ENCODE data around the gene SLC4A3.

DNA sequence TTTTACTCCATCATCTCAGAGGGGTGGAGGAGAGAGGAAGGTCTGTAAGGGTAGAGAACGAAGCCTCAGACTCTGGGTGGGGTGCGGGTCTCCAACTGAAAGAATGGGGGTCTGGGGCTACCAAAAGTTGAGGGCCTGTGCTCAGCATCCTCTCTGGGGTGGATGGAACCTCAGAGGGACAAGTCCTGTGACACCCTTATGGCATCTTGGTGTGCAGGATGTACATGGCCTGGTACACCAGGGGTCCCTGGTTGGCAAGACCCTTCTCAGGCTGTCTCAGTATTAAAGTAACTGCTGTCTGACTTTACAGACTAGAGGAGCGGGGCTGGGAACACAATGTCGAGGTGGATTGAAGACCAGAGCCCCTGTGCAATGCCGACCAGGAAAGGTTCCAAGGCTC lies 2.3 kb upstream of the SLC4A3 start:
- TF ChIP-seq, protein P1, sequence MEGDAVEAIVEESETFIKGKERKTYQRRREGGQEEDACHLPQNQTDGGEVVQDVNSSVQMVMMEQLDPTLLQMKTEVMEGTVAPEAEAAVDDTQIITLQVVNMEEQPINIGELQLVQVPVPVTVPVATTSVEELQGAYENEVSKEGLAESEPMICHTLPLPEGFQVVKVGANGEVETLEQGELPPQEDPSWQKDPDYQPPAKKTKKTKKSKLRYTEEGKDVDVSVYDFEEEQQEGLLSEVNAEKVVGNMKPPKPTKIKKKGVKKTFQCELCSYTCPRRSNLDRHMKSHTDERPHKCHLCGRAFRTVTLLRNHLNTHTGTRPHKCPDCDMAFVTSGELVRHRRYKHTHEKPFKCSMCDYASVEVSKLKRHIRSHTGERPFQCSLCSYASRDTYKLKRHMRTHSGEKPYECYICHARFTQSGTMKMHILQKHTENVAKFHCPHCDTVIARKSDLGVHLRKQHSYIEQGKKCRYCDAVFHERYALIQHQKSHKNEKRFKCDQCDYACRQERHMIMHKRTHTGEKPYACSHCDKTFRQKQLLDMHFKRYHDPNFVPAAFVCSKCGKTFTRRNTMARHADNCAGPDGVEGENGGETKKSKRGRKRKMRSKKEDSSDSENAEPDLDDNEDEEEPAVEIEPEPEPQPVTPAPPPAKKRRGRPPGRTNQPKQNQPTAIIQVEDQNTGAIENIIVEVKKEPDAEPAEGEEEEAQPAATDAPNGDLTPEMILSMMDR (IDR thresholded peaks at IDR 0.05): no peak
- TF ChIP-seq EZH2 (IDR thresholded peaks at IDR 0.05): no peak

All from neural progenitor cell (in vitro differentiated cells).